ENCODE results near the gene ABCA12.

- TF ChIP-seq CTCF (IDR thresholded peaks at IDR 0.05 in 2 of 3, conservative IDR thresholded peaks at IDR 0.05 in 1 of 3; ENCODE audit: control insufficient read depth in 2 of 3, extremely low read depth in 1 of 3, insufficient read depth in 1 of 3, low read depth in 3 of 3, low read length in 3 of 3), result no peak
- TF ChIP-seq NR2F1 (conservative IDR thresholded peaks at IDR 0.05), result no peak
- no peak for TF ChIP-seq MAX (IDR thresholded peaks at IDR 0.05; ENCODE audit: low read depth, low read length)
- no peak for TF ChIP-seq ZBTB33 (IDR thresholded peaks at IDR 0.05)
- no peak for TF ChIP-seq CEBPB (IDR thresholded peaks at IDR 0.05; ENCODE audit: borderline replicate concordance in 1 of 2, low read depth in 2 of 2, low read length in 2 of 2)
- TF ChIP-seq POLR2A (IDR thresholded peaks at IDR 0.05; ENCODE audit: low read depth, low read length), result no peak
- no peak for TF ChIP-seq TCF7 (IDR thresholded peaks at IDR 0.05; ENCODE audit: borderline replicate concordance)
- peak; percentile 24 for TF ChIP-seq BCL3 (IDR thresholded peaks at IDR 0.05; ENCODE audit: borderline replicate concordance, insufficient read depth, low read depth, low read length, poor library complexity, severe bottlenecking)
- TF ChIP-seq ESRRA (IDR thresholded peaks at IDR 0.05; ENCODE audit: low read length), result no peak
- 0 out of 2 replicates have a peak, but pooled peaks have one; percentile 24 for TF ChIP-seq GABPA (IDR thresholded peaks at IDR 0.05; ENCODE audit: low read depth)
These were observed 119.3 kb downstream of the ABCA12 start for GRCh38 chr2:215019085-215019484.
